Measurements from ENCODE around the gene NMS.
"Not testable (repeated sequence)": the region's sequence is repeated elsewhere in the genome, so short reads cannot be mapped to it uniquely, and the experiment has no call there.

The NMS gene, protein sequence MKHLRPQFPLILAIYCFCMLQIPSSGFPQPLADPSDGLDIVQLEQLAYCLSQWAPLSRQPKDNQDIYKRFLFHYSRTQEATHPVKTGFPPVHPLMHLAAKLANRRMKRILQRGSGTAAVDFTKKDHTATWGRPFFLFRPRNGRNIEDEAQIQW

DNA sequence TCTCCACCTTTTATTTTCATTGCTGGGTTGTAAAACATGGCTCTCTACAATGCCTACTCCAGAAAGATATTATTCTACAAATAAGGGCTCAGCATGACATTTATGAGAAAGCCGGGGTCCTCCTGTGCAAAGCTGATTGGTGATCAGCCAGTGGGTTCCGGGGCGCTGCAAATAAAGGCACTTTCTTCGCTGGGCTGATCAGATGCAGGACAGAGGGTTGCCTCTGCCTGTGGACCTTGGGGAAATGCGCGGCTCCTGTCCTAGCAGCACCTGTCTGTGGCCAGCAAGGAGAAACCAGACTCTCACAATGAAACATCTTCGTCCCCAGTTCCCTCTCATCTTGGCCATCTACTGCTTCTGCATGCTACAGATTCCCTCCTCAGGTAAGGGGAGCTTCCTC lies at the start of gene NMS:
Gene NMS, plus strand, starts transcription at position 301 of the 400 bp plus-strand sequence. Its CDS starts 7 bp downstream, at position 308.
- DNase-seq (ENCODE audit: low spot score) = no peak

DNA sequence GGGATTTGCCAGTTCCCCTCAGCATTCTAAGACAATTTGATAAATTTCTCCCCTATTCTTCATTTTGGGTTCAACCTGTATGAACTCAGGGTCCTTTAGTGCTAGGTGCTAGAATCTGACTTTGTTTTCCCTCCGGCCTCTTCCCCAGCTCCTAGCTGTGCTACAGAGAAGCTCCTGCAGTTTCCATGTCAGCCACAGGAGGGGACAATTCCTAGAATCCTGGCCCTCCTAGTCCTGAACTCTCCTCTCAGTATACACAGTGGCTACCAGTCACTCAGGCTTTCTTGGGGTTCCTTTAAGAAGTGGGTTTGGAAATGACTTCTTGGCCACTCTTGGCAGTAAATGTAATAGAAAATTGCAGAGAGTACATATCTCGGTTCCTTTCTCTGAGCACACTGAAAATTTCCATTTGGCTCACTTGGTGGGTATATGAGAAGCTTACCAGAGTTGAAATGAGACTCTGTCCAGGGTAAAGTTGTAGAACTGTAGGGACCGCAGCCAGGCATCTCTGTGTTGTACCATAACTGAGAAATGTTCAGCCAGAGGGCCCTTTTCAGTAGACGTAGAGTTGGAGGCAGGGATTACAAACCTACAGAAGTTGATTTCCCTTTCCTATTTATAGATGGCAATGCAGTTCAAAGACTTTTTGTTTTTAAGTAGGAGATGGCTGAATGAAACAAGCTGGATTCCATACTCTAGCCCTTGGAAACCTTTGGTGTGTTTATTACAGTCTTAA lies 47.8 kb upstream of the NMS start:
- no peak for DNase-seq (ENCODE audit: low spot score)

DNA sequence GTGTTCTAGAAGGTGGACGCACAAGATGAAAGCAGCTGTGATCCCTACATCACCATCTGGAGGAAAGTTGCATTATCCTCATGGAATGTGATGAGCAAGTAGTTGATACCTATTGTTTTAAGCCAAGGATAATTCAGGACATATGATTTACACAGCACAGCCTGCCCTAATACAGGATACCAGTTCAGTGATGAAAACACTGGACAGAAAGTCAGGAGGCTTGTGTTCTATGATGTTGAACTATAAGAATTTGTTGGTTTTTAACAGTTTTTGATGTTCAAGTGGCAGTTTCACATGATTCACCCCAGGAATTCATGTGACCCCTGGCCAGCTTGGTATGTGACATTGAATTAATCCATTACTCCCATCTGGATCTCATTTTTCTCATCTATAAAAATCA lies 46.7 kb upstream of the NMS start:
- no peak for DNase-seq (ENCODE audit: low spot score)

DNA sequence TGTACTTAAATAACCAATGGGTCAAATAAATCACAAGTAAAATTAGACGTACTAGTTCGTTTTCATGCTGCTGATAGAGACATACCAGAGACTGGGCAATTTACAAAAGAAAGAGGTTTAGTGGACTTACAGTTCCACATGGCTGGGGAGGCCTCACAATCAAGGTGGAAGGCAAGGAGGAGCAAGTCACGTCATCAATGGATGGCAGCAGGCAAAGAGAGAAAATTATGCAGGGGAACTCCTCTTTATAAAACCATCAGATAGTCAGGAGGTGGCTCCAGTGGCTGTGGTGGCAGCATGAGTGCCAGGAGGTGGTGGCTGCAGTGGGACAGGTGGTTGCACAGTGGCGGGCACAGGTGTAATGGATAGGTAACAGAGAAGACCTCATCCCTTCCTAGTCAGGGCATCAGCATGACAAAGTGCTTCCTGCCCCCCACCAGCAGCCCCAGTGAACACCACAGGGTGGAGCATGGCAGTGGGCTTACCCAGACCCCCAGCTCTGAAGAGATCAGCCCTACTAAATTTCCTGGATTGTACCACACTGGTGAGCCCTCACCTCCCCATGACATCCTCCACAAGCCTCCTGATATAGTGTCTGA lies 45.9 kb upstream of the NMS start:
- no peak for DNase-seq (ENCODE audit: low spot score)

DNA sequence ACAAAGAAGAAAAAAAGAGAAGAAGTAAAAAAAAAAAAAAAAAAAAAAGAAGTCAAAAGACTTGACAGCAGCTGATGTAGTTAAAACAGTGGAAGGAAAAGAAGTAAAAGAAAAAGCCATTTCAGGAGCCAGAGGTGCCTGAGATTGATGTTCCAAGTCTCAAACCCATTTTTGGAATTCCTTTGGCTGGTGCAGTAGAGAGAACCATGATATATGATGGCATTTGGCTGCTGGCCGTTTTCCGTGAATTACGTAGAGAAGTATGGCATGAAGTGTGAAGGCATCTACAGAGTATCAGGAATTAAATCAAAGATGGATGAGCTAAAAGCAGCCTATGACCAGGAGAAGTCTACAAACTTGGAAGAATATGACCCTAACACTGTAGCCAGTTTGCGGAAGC lies 45.2 kb upstream of the NMS start:
- DNase-seq (ENCODE audit: low spot score) = no peak

DNA sequence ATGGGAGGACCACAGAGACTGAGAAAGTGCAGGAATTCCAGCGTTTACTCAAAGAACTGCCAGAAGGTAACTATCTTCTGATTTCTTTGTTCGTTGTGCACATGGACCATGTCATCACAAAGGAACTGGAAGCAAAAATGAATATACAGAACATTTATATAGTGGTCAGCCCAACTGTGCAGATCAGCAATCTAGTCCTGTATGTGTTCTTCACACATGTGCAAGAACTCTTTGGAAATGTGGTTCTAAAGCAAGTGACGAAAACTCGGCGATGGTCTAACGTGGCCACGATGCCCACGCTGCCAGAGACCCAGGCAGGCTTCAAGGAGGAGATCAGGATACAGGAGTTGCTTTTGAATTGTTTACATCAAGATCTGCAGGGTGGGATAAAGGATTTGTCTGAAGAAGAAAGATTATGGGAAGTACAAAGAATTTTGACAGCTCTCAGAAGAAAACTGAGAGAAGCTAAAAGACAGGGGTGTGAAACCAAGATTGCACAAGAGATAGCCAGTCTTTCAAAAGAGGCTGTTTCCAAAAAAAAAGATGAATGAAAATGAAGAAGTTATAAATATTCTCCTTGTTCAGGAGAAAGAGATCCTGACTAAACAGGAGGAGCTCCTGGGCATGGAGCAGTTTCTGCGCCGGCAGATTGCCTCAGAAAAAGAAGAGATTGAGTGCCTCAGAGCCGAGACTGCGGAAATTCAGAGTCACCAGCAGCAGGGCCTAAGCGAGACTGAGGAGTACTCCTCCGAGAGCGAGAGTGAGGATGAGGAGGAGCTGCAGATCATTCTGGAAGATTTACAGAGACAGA lies 44.5 kb upstream of the NMS start:
- no peak for DNase-seq (ENCODE audit: low spot score)

DNA sequence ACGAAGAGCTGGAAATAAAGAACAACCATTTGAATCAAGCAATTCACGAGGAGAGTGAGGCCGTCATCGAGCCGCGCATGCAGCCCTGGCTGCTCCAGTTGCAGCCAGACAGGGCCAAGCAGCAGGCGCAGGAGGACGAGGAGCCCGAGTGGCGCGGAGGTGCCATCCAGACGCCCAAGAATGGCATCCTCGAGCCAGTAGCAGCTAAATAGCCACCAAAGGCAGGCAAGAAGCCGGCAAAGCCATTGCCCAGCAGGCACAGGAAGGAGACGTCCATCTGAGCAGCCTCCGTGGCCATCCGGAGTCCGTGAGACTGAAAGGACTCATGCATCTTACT lies 43.9 kb upstream of the NMS start:
- no peak for DNase-seq (ENCODE audit: low spot score)

DNA sequence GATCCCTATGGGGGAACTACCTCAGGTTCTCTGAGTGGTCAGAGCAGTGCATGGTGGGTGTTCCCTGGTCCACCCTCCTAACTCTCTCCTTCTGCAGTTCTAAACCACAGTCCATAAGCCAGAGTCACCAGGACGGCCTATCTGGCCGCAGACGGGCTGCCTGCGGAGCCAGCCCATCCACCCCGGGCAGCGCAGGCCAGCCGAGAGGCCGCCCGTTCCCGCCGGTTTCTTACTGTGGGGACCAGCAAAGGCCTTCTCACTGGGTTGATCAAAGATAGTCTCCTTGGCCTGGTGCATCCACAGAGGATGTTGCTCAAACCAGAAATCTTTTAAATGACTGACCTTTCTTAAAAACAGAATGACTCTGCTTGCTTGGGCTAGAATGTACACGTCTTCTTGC lies 43.2 kb upstream of the NMS start:
- no peak for DNase-seq (ENCODE audit: low spot score)

DNA sequence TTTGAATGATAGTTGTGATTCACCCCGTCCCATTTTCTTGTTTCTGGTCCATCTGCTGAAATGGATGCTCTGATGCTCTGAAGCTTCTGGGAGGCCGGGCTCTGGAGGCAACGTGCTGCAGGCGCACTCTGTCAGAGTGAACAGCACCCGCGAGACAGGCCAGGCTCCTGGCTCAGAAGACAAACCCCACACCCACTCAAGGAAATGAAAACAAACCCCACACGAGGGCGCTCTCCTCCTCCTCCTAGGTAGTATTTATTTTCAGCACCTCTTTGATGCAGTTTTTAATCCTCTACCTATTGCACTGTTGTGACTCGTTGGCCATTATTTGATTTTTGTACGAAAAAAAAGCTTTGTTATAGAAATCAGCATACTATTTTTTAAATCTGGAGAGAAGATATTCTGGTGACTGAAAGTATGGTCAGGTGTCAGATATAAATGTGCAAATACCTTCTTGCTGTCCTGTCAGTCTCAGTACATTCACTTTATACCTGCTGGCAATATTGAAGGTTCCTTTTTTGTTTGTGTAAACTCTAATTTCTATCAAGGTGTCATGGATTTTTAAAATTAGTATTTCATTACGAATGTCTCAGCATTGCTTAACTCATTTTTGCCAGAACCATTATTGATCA lies 42.5 kb upstream of the NMS start:
- no peak for DNase-seq (ENCODE audit: low spot score)

DNA sequence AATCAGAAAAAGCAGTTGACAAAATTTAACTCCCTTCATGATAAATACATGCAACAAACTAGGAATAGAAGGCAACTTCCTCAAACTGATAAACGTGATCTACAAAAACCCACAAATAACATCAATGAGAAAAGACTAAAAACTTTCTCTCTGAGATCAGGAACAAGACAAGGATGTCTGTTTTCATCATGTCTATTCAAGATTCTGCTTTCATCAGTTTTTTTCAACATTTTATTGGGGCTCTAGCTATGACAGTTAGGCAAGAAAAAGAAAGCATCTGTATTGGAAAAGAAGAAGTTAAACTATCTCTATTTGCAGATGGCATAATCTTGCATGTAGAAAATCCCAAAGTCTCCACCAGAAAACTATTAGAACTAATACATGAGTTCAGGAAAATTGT lies 40.6 kb upstream of the NMS start:
- DNase-seq (ENCODE audit: low spot score) = no peak

DNA sequence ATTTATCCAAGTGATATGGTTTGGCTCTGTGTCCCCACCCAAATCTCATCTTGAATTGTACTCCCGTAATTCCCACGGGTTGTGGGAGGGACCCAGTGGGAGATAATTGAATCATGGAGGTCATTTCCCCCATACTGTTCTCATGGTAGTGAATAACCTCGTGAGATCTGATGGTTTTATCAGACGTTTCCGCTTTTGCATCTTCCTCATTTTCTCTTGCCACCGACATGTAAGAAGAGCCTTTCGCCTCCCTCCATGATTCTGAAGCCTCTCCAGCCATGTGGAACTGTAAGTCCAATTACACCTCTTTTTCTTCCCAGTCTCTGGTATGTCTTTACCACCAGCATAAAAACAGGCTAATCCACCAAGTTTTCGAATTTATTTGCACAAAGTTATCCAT lies 32.5 kb upstream of the NMS start:
- no peak for DNase-seq (ENCODE audit: low spot score)

DNA sequence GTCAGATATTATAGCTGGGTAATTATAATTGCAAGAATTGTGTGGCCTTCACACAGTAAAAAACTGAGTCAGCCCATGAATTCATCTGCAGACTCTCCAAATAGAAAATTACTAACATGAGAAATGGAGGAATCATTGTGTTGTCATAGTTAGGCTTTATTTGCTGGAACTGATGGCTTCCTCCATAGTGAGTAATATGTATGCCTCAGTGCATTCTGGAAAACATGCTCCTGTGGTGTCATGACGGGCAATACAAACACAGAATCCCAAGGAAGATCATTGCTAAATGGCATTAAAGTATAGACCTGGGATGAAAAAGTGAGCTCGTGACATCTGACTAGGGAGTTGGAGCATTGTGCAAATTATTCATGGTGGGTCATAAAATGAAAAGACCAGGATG lies 23.6 kb upstream of the NMS start:
- DNase-seq (ENCODE audit: low spot score) = no peak

DNA sequence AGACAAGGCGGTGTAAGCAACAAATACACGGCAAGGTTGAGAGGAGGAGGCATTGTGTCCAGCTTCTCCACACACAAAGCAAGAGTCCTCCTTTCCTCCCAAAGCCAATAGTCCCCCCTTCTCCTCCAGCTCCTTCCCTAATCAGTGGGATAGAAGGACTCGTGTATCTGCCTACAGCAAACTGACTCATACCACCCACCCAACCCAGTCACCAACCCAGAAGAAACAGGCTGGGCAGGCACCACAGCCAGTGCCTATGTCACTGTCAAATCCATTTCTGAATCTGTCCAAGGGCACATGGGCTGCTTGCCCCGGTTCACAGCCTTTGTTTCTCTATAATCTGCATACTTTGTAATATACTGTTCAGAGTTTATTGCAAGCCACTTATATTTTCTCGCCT lies 19.2 kb upstream of the NMS start:
- no peak for DNase-seq (ENCODE audit: low spot score)

DNA sequence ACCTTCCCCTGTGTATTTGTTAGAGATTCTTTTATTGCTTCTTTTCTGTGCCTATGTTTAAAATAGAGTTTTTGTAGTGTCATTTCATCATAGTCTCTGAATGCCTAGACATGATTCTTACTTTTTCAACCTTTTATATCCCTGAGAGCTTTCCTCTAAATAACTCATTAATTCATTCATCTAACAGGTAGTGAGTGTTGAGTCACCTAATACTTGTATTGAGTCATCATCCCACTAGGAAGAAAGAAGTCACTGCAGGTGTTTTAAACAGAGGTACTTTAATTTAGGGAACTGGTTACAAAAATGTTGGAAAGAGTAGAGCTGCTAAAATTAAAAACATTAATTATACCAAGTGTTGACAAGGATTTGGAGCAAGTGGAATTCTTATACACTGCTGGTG lies 18.5 kb upstream of the NMS start:
- peak; percentile 34 for DNase-seq (ENCODE audit: low spot score)

DNA sequence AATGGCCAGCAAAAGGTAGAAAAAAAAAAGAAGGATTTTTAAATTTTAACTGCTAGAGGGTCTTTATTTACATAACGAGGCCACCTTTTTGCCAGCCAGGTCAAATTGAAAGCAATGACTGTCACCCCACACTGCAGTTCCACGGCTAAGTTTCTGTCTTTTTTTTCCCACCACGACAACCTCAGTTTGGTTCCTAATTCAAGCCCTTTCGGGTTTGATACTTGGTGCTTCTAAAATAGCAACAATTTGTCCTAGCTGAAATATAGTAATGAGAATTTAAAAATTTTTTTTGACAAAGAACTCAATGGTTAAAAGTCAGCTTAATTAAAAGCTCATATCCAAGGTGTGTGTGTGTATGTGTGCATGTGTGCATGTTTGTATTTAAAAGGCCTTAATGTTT lies 16.4 kb upstream of the NMS start:
- DNase-seq (ENCODE audit: low spot score) = no peak

DNA sequence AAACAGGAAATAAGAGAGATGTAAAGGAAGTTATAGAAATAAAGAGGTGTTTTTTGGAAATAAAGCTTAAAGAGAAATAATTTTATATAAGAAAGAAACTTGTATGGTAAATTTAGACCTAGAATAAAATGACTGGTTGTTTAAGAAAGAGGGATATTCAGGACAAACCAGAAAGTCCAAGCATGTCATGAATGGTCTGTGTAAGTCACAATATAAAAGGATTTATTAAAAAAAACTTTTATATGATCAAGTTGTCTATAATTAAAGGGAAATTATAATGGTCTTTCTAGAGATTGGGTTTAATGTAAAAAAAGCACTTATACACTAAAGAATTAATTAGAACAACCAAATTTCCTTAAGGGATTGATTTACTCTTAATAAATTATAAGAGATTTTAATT lies 13.9 kb upstream of the NMS start:
- not testable (repeated sequence) for DNase-seq (ENCODE audit: low spot score)

DNA sequence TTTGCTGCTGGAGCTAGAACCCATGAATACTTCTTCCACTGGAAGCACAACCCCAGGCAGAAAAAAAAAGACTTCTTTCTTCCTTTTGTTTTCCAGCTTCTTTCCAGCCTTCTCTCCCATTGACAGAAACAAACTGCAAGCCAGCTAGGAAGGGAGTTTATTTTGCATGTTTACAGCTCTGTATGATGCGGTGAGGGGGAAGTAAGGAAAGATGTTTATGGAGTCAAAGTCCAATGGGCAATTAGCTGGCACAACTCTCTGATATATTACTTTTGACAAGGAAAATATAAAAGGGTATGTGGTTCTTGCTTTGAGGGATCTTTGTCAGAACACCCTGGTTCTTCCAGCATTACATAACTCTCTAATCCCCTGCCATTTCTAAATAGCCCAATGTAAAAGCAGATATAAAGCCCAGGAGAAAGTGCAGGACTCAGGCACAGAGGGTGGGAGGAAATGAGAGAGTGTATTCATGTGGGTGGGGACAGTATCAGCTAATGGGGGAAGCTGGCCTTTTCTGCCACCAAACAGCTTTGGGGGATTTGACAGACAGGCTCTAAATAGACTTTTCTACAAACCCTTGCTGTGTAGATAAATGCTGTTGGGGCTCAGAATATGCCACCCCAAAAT lies 9.3 kb upstream of the NMS start:
- DNase-seq (ENCODE audit: low spot score) = no peak

DNA sequence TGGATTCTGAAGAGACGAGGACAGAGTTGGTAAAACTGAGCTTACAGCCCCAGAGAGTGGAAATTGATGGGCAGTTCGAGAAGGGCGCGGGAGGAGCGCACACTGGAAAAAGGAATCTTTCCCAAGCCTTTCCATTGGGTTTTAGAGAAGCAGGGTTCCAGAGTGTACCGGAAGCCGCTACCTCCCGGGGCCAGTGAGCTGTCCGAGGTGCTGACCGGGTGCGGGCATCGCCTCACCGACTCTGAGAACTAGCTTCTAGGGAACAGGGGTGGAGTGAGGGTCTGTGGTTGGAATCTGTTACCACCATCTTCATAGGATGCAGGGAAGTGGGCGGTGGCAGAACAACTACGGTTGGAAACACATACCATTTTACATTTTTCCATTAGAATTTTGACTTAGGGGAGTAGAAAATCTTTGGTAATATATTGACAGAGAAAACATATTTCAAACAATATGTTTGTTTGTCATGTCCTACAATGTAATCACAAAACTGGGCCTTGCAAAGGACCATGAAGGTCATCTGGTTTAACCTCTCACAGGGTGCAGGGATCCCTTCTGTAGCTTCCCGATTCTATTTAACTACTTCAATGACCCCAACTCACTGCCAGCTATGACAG lies 724 bp downstream of the NMS start:
- no peak for DNase-seq (ENCODE audit: low spot score)

DNA sequence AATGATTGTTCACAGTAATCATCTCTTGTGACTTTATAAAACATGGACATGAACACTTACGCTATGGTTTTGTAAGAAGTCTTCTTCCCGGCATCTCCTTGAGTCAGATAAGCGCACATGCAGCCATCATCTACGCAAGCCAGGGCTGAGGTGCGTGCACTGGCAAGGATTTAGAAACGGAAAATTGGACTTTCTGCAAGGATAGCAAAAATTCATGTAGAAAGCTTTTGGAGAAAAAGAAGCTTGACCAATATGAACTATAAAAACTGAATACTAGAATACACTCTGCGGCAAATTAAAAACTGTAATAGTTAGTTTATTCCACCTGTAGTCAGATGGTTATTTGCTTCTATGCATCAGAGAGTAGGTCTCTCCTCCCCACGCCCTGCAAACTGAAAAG lies 6.3 kb downstream of the NMS start:
- DNase-seq (ENCODE audit: low spot score) = no peak

DNA sequence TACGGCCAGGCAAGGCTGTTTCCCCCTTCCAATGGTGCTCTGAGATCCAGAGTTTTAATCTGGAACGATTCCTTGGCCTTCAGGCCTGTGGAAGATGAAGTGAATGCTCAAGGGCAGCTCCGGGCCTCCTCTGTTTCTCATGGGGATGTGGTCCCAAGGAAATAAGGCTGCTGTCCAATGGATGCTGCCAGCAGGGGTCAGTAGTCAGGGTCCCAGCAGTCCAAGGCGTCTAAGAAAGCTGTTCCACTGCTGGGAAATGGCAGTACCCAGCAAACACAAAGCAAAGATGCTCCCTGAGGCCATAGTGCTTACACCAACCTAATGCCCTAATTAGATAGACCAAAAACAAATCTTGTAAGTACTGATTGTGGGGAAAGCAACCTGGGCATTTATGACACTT lies 12.5 kb downstream of the NMS start:
- DNase-seq (ENCODE audit: low spot score) = peak; percentile 4

DNA sequence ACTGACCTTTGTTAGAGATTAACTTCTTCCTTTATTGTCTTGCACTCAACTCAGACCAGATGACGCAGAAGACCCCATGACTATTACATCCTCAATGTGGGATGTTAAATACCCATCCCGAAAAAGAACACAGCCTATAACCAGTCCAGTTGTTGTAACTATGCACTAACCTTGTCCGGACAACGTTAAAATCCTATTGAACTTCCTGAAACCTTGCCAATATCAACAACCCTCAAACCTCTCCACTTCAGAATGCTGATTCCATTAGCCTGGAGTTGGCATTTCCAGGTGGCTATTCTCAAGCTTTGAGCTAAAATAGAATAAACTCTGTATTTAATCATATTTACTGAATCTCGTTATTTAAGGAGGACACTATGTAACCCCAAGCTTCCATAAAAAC lies 13.6 kb downstream of the NMS start:
- DNase-seq (ENCODE audit: low spot score) = no peak

DNA sequence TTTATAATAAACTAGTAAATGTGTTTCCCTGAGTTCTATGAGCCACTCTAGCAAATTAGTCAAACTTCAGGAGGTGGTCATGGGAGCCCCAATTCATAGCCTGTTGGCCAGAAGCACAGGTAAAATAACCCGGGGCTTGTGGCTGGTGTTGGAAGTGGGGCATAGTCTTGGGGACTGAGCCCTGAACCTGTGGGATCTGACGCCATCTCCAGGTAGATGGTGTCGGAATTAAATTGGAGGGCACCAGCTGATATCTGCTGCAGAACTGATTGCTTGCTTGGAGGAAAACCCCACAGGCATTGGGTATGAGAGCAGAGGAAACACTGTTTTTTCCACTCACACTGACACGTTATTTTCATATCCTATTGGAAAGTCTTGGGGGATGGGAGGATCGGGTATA lies 14.1 kb downstream of the NMS start:
- DNase-seq (ENCODE audit: low spot score) = no peak

Measured in putamen (tissue), 1 donor.